ENCODE measurements around the gene KRTAP10-12. TPM values are rescaled to one million over a fixed set of nuclear protein-coding genes. Genes with fewer than 3 reads are reported as not detected.

Gene KRTAP10-12
- total RNA-seq: not detected in 2 replicates

GRCh38 chr21:44697172-44697810 lies at the start of gene KRTAP10-12:
Gene KRTAP10-12, plus strand, starts transcription at chr21:44697172. Its CDS starts 30 bp downstream, at chr21:44697202.

DNA sequence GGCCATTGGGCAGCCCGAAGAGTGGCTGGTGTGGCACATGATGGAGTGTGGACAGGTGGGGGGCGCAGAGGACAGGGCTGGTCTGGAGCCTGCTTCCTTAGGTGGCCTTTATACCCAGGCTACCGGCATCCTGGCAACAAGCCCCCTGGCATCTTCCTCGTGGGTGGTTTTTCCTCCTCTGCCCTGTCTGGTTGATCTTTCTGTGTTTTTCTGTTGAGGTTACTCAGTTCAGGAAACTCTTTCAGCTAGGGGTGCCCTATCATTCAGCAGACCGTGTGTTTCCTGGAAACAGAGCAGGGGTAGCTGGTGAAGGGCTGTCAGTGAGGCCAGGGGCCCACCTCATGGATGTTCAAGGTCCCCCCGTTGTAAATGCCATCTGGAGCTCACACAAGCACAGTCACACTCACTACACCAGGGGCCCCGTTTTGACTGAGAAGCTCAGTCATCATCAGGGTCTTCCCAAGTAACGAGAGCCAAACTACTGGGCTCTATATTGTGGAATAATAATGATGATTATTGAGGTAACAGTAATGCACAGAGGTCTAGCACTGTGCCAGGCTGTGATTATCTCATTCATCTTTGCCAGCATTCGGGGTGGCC lies 42.3 kb upstream of the KRTAP10-12 start, which contains the start of gene KRTAP12-4:
KRTAP12-4 (minus strand) TSS at position 84 of the 600 bp plus-strand sequence; CDS start at position 39, 45 bp downstream.

DNA sequence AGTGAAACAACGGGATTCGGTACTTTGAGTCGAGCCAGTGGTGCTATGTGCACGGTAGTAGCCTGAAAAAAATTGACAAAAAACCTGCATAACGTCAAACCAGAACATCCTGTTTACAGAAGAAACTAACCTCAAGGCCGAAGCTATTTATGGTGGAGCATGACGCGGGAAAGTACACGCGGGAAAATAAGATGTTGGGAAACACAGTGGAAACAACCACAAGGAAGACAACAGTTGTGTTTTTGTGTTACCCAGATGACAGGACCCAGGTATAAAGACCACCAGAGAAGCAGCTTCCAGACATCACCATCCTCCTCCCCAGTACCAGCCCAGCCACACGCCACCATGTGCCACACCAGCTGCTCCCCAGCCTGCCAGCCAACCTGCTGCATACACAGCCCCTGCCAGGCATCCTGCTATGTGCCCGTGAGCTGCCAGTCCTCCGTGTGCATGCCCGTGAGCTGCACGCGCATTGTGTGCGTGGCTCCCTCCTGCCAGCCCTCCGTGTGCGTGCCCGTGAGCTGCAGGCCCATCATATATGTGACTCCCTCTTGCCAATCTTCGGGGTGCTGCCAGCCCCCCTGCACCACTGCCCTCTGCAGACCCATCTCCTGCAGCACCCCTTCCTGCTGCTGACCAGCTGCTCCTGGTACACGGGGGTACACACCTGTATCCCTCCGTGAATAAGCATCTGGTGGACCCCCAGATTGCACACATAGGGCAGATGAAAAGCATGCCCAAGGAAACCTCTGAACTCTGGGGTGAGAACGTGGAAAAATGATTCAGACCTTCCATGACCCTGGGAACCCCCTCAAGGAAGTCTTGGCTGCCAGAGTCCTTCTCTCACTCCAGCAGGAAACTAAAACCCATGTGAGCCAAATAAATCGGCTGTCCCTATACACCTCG lies 39.1 kb upstream of the KRTAP10-12 start, which contains the start of gene KRTAP12-3:
KRTAP12-3 (plus strand) TSS at position 298 of the 906 bp plus-strand sequence; CDS start at position 346, 48 bp downstream.

DNA sequence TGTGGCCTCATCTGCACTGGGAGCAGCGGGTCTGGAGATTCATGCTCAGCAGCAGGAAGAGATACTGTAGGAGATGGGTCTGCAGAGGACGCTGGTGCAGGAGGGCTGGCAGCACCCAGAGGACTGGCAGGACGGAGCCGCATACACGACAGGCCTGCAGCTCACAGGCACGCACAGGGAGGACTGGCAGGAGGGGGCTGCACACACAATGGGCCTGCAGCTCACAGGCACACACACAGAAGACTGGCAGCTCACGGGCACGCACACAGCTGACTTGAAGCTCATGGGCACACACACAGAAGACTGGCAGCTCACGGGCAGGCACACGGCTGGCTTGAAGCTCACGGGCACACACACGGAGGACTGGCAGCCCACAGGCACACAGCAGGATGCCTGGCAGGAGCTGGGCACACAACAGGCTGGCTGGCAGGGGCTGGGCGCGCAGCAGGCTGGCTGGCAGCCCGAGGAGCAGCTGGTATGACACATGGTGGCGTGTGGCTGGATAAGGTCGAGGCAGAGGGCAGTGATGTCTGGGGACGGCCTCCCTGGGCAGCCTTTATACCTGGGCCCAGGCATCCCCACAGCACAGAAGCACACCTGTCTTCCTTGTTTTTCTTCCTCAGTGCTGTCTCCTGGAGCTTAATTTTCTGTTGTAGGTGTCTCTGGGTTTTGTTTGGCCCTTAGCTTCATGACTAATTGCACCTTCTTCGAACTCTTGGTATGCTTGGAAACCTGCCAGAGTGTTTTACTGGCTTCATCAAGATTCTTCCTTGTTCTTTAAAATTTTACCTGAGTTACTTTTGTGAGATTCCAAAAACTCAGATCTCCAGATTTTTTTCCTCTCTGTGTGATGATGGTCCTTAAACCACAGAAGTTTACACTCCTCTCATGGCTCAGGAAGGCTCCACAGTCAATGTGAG lies 30.3 kb upstream of the KRTAP10-12 start, which contains the start of gene KRTAP12-2:
KRTAP12-2 (minus strand) TSS at position 527 of the 920 bp plus-strand sequence; CDS start at position 486, 41 bp downstream.

DNA sequence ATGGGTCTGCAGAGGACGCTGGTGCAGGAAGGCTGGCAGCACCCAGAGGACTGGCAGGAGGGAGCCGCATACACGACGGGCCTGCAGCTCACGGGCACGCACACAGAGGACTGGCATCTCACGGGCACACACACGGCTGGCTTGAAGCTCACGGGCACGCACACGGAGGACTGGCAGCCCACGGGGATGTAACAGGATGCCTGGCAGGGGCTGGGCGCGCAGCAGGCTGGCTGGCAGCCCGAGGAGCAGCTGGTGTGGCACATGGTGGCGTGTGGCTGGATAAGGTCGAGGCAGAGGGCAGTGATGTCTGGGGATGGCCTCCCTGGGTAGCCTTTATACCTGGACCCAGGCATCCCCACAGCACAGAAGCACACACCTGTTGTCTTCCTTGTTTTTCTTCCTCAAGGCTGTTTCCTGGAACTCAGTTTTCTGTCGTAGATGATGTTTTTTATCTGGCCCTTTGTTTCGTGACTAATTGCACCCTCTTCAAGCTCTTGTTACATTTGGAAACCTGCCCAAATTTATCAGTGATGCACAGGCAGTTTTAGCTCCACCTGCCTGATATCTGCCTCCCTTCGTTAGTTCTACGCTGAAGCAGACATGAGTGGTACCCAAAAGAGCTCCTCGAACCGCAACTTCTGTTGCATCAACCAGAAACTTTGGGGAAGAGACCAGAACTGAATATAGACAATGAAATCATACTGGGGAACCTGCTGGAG lies 15.0 kb upstream of the KRTAP10-12 start, which contains the start of gene KRTAP12-1:
KRTAP12-1 (minus strand) TSS at position 303 of the 719 bp plus-strand sequence; CDS start at position 263, 40 bp downstream.

GRCh38 chr21:44711327-44712202 lies 14.6 kb downstream of the KRTAP10-12 start, which contains the start of gene TSPEAR:
Gene TSPEAR, minus strand, starts transcription at chr21:44711572. Its CDS starts 58 bp downstream, at chr21:44711514.

Other genes starting within 250 kb of the KRTAP10-12 start
- 0.99 and 1.2 TPM in 2 replicates for gene LRRC3, start 241.7 kb upstream of the KRTAP10-12 start, total RNA-seq
- gene KRTAP10-1, start 157.0 kb upstream of the KRTAP10-12 start, total RNA-seq: not detected in 2 replicates
- not detected in 2 replicates for gene KRTAP10-2, start 145.7 kb upstream of the KRTAP10-12 start, total RNA-seq
- gene KRTAP10-3, start 138.4 kb upstream of the KRTAP10-12 start, total RNA-seq: not detected in 2 replicates
- gene KRTAP10-4, start 123.4 kb upstream of the KRTAP10-12 start, total RNA-seq: not detected in 2 replicates
- not detected in 2 replicates for gene KRTAP10-5, start 116.6 kb upstream of the KRTAP10-12 start, total RNA-seq
- gene KRTAP10-6, start 104.7 kb upstream of the KRTAP10-12 start, total RNA-seq: not detected in 2 replicates
- not detected in 2 replicates for gene KRTAP10-7, start 96.6 kb upstream of the KRTAP10-12 start, total RNA-seq
- not detected in 2 replicates for gene KRTAP10-8, start 85.1 kb upstream of the KRTAP10-12 start, total RNA-seq
- not detected in 2 replicates for gene KRTAP10-9, start 70.1 kb upstream of the KRTAP10-12 start, total RNA-seq
- gene KRTAP10-10, start 59.8 kb upstream of the KRTAP10-12 start, total RNA-seq: not detected in 2 replicates
- not detected in 2 replicates for gene KRTAP10-11, start 50.8 kb upstream of the KRTAP10-12 start, total RNA-seq
- gene KRTAP12-4, start 42.5 kb upstream of the KRTAP10-12 start, total RNA-seq: not detected in 2 replicates
- not detected in 2 replicates for gene KRTAP12-3, start 39.2 kb upstream of the KRTAP10-12 start, total RNA-seq
- not detected in 2 replicates for gene KRTAP12-2, start 30.2 kb upstream of the KRTAP10-12 start, total RNA-seq
- gene KRTAP12-1, start 15.0 kb upstream of the KRTAP10-12 start, total RNA-seq: not detected in 2 replicates
- gene TSPEAR, start 14.4 kb downstream of the KRTAP10-12 start, total RNA-seq: not detected in 2 replicates
- gene UBE2G2, start 104.6 kb downstream of the KRTAP10-12 start, total RNA-seq: 76.3 and 103 TPM in 2 replicates
- 77.2 and 91.3 TPM in 2 replicates for gene SUMO3, start 120.9 kb downstream of the KRTAP10-12 start, total RNA-seq
- gene PTTG1IP, start 176.5 kb downstream of the KRTAP10-12 start, total RNA-seq: 299 and 366 TPM in 2 replicates
- gene ITGB2, start 223.7 kb downstream of the KRTAP10-12 start, total RNA-seq: under 0.01 and 0.18 TPM in 2 replicates
- 32.0 and 36.2 TPM in 2 replicates for gene SLX9, start 242.9 kb downstream of the KRTAP10-12 start, total RNA-seq

Measured in endothelial cell of coronary artery (primary cell).